SH-SY5Y (cell line): ENCODE data around the gene TUB.

Experiments used
- GATA2 ChIP-seq: IDR thresholded peaks from 2 replicates; pipeline ENCODE4 v1.6.1; 2011; ENCODE audit warnings: mild to moderate bottlenecking, low read depth, low read length
- GATA3 ChIP-seq: IDR thresholded peaks from 2 replicates; pipeline ENCODE4 v1.6.1; 2011; ENCODE audit warnings: low read depth, mild to moderate bottlenecking, low read length, moderate library complexity

The TUB gene

GRCh38 chr11:8059571-8060011, 21.4 kb upstream of the TUB start:
- TF ChIP-seq GATA2, result no peak

- TF ChIP-seq GATA2 (no peak), GATA3 (no peak)
Measured at GRCh38 chr11:8060146-8060719, 20.8 kb upstream of the TUB start.

DNA sequence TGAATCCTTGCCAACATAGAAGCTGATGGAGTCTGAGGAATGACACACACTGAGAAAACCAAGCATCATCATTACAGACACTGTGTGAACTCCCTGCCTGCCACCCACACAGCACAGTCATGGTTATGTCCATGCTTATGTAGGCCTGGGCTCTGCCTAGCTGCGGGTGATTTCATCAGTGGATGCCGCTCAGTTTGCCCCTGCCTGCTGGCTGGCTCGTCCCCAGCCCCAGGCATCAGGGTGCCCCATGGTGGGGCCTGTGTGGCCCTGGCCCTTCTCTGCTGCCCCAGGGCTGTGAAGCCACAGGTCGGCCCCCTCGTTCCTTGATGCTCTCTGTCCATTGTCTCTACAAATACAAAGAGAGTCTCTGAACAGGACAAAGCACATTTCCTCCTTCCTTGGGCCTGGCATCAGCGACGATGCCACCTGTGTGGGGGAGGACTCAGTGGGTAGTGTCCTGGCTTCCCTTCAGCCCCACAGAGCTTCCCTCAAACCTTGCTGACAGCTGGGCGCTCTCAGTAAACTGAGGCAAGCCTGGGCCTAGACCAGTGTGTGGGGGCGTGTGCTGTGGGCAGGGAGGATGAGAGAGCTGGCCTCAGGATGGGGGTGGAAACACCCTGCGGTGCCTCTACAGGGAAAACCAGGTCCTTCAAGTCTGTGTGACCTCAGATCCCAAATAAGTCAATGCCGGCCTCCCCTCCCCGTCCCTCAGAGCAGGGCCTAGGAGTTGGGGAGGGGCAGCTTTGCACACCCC, 20.0 kb upstream of the TUB start:
- TF ChIP-seq GATA2, result no peak
- no peak for TF ChIP-seq GATA3

GRCh38 chr11:8061555-8062428, 19.2 kb upstream of the TUB start:
- TF ChIP-seq GATA2, result no peak
- no peak for TF ChIP-seq GATA3

DNA sequence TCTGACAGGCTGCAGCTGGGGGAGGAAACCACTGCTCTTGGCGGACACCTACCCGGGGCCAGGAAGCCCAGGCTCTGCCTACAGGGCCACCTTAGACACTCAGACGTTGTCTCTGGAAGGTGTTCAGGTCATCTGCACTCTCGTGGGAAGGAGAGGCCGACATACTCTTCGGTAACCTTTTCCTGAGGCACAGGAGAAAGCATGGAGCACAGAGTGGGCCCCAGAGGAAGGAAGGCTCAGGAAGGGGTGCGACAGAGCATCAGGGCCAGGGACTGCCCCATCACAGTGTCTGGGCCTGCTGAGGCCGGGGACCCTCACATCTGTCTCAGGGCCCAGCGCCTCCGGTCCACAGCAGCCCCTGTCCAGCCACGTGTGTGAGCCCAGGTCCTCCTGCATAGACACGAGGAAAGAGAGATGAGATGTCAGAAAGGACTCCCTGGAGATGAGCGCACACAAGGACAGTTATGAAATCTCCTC, 18.2 kb upstream of the TUB start:
- no peak for TF ChIP-seq GATA3
- TF ChIP-seq GATA2, result no peak

GRCh38 chr11:8063324-8063723, 17.7 kb upstream of the TUB start:
- TF ChIP-seq GATA2, result no peak

- no peak for TF ChIP-seq GATA2
- no peak for TF ChIP-seq GATA3
Measured at GRCh38 chr11:8065031-8065430, 16.0 kb upstream of the TUB start.

- TF ChIP-seq GATA3, result no peak
- TF ChIP-seq GATA2, result no peak
Measured at GRCh38 chr11:8066036-8066910, 14.7 kb upstream of the TUB start.

GRCh38 chr11:8066911-8067455, 14.0 kb upstream of the TUB start:
- TF ChIP-seq GATA3 (no peak), GATA2 (no peak)

DNA sequence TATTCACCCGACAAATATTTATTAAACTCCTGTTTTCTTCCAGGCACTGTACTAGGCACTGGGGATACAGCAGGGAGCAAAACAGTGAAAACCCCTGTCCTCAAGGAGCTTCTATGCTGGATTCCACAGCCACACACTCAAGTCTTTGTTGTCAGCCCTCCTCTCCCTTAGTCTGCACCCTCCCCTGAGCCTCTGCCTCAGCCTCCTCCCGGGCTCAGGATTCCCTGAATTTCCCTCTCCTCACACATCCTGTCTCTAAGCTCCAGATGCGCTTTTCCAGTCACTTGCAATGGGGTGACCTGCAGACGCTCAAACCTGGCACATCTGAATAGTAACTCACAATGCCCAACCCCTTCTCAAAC, 13.5 kb upstream of the TUB start:
- TF ChIP-seq GATA3 (no peak), GATA2 (no peak)

DNA sequence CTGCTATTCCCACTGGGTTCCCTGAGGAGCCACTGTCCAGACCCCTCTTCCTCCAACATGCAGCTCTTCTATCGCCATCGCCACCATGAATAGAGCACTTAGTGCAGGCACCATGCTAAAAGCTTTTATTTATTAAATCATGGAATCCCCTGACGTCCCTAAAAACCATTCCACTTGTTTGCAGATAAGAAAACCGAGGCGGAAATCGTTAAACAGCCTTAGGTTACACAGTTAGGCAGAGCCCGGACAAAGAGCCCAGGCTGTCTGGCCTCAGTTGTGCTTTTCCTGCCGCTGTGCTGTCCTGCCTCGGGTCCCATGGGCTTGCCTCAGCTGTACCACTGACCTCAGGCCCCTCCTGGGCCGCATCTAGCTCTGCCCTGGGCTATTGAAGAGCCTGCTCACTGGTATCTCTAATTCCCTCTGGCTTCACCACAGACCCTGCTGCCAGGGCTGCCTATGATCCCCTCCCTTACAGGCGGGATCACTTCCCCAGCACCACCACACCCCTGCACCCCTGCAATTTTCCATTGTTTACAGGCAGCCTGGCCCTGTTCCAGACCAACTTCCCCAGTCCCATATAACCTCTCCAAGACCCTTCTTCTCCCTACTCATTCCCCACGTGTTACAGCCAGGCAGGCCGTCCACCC, 13.0 kb upstream of the TUB start:
- TF ChIP-seq GATA3 (no peak), GATA2 (peak; percentile 81)

DNA sequence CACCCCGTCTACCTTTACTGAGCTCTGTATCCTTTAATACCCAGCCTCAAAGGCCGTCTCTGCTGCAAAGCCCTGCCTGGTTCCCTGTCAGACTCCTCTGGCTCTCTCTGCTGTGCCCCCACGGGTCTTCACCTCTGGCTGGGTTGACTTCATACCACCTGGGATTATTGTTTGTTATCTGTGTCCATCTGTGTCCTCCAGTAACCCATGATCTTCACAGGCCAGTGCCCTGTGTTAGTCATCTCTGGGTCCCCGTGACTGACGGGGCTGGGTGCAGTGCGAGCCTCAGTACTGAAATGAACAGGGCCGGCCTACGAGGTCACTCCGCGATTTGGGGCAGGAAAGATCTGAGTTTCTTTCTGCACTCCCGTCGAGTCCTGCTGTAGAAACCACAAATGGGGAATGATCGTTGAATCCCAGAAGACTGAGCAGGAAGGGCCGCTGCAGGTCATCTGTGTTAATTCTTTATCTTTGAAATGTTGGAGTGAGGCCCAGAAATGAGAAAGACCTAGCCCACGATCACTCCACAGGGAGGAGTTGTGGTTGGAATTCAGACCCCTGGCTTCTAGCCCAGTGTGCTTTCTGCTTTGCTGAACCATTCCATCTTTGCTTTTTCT, 12.3 kb upstream of the TUB start:
- TF ChIP-seq GATA2 (peak; percentile 83), GATA3 (no peak)

GRCh38 chr11:8069771-8070170, 11.2 kb upstream of the TUB start:
- TF ChIP-seq GATA2, result no peak
- no peak for TF ChIP-seq GATA3
